Left colon (tissue), 2 donors: ENCODE data around the gene DLL3. TPM values are rescaled to one million over a fixed set of nuclear protein-coding genes. Genes with fewer than 3 reads are reported as not detected.

Experiments
- ATAC-seq: fragments of 200-7000 bp; cut with Tn5 transposase; one replicate; pipeline ENCODE4 v1.9.1; 2020; ENCODE audit warnings: mild to moderate bottlenecking, moderate library complexity
- DNase-seq, 2 donors: peaks; one replicate each; pipeline ENCODE4 v3.0.0-alpha.2; 2020
- intact Hi-C, 2 donors: fragments of 100-400 bp; cut with DNase I in 1 of 2; cut with micrococcal nuclease in 1 of 2; formaldehyde crosslinking; loops; one replicate each; pipeline versions ENCODE4 v1.11.2 to v1.14.0; 2022; cut with DNase I, micrococcal nuclease
- total RNA-seq, 2 donors: library from RNA; stranded (reverse); fragmentation: NEBNext Ultra II Directional; extraction: Animal tissue kit (Norgen Biotek cat#: 25700); gene quantifications; one replicate each; pipeline ENCODE4 v1.2.1, GENCODE V29; 2021
- donor health status: DM: no; HTN: no; CAD: no.
- donor health status: DM: yes; HTN: yes; CAD: no.

Gene DLL3
- total RNA-seq, 2 donors from 2014 or later = 0.12 TPM; not detected in 1

GRCh38 chr19:39540333-39540673 is 41.6 kb downstream of the DLL3 start:
- ATAC-seq (no peak), DNase-seq (no peak)
- intact Hi-C loops = no loop called here

- intact Hi-C loops = no loop called here
- ATAC-seq (no peak), DNase-seq (no peak)
These were observed 43.5 kb downstream of the DLL3 start for GRCh38 chr19:39542206-39542605.

- intact Hi-C loops = no loop called here
- DNase-seq = no peak
- no peak for ATAC-seq
These were observed 44.7 kb downstream of the DLL3 start for GRCh38 chr19:39543477-39543857.

- intact Hi-C loops = no loop called here
- DNase-seq (no peak), ATAC-seq (no peak)
These were observed 45.6 kb downstream of the DLL3 start for GRCh38 chr19:39544226-39544903.

- intact Hi-C loops = no loop called here
These were observed 46.2 kb downstream of the DLL3 start for GRCh38 chr19:39544911-39545310.

GRCh38 chr19:39546599-39546998 is 47.9 kb downstream of the DLL3 start:
- no peak for DNase-seq
- intact Hi-C loops = no loop called here
- ATAC-seq = no peak

More at GRCh38 chr19:39544911-39545310, 46.2 kb downstream of the DLL3 start:
- ATAC-seq (no peak), DNase-seq (no peak)

GRCh38 chr19:39550197-39550596 is 51.5 kb downstream of the DLL3 start:
- ATAC-seq (no peak), DNase-seq (no peak)
- intact Hi-C loops = loop anchor here in 1 of 2 donors (10.0 kb wide), 1 partner anchor 125 kb away; no protein-coding TSS in a partner anchor

- intact Hi-C loops = loop anchor here in 1 of 2 donors (10.0 kb wide), 1 partner anchor 122 kb away; no protein-coding TSS in a partner anchor
- DNase-seq (no peak), ATAC-seq (no peak)
These were observed 54.4 kb downstream of the DLL3 start for GRCh38 chr19:39553082-39553652.

- no peak for ATAC-seq
- intact Hi-C loops = loop anchor here in 1 of 2 donors (10.0 kb wide), 1 partner anchor 120 kb away; no protein-coding TSS in a partner anchor
- DNase-seq = no peak
These were observed 56.1 kb downstream of the DLL3 start for GRCh38 chr19:39554701-39555311.

GRCh38 chr19:39555883-39556282 is 57.1 kb downstream of the DLL3 start:
- no peak for DNase-seq
- ATAC-seq = no peak
- intact Hi-C loops = loop anchor here in 1 of 2 donors (10.0 kb wide), 1 partner anchor 119 kb away; no protein-coding TSS in a partner anchor

Other genes starting within 250 kb of the DLL3 start
- gene IFNL2, start 230.6 kb upstream of the DLL3 start, total RNA-seq = not detected
- not detected for gene IFNL1, start 202.5 kb upstream of the DLL3 start, total RNA-seq
- under 1 TPM; 0.18 to 0.61 TPM for gene LRFN1, start 178.1 kb upstream of the DLL3 start, total RNA-seq
- 10 to 100 TPM in 1 of 2 donors, 1 to 10 TPM in 1; 7.0 to 17.8 TPM for gene GMFG, start 162.9 kb upstream of the DLL3 start, total RNA-seq
- 10 to 100 TPM; 65.2 to 72.2 TPM for gene SAMD4B, start 156.5 kb upstream of the DLL3 start, total RNA-seq
- 10 to 100 TPM; 30.5 to 31.2 TPM for gene PAF1, start 107.8 kb upstream of the DLL3 start, total RNA-seq
- gene MED29, start 107.6 kb upstream of the DLL3 start, total RNA-seq = 10 to 100 TPM; 30.4 to 32.4 TPM
- 100 to 1,000 TPM; 152 to 391 TPM for gene ZFP36, start 92.1 kb upstream of the DLL3 start, total RNA-seq
- gene PLEKHG2, start 86.3 kb upstream of the DLL3 start, total RNA-seq = 1 to 10 TPM; 6.2 to 9.3 TPM
- gene RPS16, start 63.0 kb upstream of the DLL3 start, total RNA-seq = 1,000 to 10,000 TPM; 1,556 to 1,578 TPM
- gene SUPT5H, start 53.4 kb upstream of the DLL3 start, total RNA-seq = 100 to 1,000 TPM in 1 of 2 donors, 10 to 100 TPM in 1; 89.1 to 101 TPM
- 10 to 100 TPM; 40.8 to 47.8 TPM for gene TIMM50, start 18.1 kb upstream of the DLL3 start, total RNA-seq
- not detected for gene SELENOV, start 16.2 kb downstream of the DLL3 start, total RNA-seq
- under 1 TPM; 0.15 to 0.75 TPM for gene EID2B, start 33.9 kb downstream of the DLL3 start, total RNA-seq
- 10 to 100 TPM; 10.4 to 10.6 TPM for gene EID2, start 41.2 kb downstream of the DLL3 start, total RNA-seq
- not detected for gene LGALS13, start 103.6 kb downstream of the DLL3 start, total RNA-seq
- not detected for gene LGALS16, start 157.0 kb downstream of the DLL3 start, total RNA-seq
- not detected for gene LGALS14, start 205.5 kb downstream of the DLL3 start, total RNA-seq
- gene CLC, start 239.1 kb downstream of the DLL3 start, total RNA-seq = 1 to 10 TPM in 1 of 2 donors, not detected in 1; 1.8 TPM